ENCODE measurements around the gene LRP6.

The LRP6 gene

GRCh38 chr12:12240662-12241340 lies 26.0 kb downstream of the LRP6 start:
- Mint-ChIP-seq H3K36me3 (ENCODE audit: low read depth) (no peaks in the 10 kb centered on the region), H3K27ac (no peak overlapping the region), H3K27me3 (ENCODE audit: low read depth) (peaks cover 23% of the 10 kb centered on the region), H3K9me3 (no peaks in the 10 kb centered on the region), H3K4me1 (ENCODE audit: low read depth) (no peaks in the 10 kb centered on the region), H3K4me3 (no peak overlapping the region)

DNA sequence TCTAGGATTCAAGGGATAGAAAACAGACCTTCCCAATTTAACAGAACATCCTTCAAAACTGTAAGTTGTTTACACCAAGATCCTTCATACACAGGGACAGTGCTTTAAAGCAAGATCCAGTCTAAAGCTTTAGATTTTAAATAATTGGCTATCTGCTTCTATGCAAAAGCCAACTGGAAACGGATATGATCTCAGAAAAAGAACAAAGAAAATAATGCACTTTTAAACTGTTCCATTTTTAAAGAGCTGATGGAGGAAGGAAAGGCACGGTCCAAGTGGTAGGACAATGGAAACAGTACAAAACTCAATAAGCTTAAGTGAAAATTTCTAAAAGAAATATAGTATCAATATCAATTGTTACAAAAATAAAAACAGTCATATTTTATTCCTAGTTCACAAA lies 27.7 kb downstream of the LRP6 start:
- H3K27me3 Mint-ChIP-seq (ENCODE audit: low read depth) = peaks cover 23% of the 10 kb centered on the region
- H3K27ac Mint-ChIP-seq = no peak overlapping the region
- no peaks in the 10 kb centered on the region for H3K36me3 Mint-ChIP-seq (ENCODE audit: low read depth)
- no peaks in the 10 kb centered on the region for H3K4me1 Mint-ChIP-seq (ENCODE audit: low read depth)
- no peak overlapping the region for H3K4me3 Mint-ChIP-seq
- H3K9me3 Mint-ChIP-seq = no peaks in the 10 kb centered on the region

GRCh38 chr12:12238605-12239004 lies 28.2 kb downstream of the LRP6 start:
- no peak overlapping the region for H3K4me3 Mint-ChIP-seq
- no peaks in the 10 kb centered on the region for H3K4me1 Mint-ChIP-seq (ENCODE audit: low read depth)
- H3K27me3 Mint-ChIP-seq (ENCODE audit: low read depth) = peaks cover 23% of the 10 kb centered on the region
- H3K9me3 Mint-ChIP-seq = no peaks in the 10 kb centered on the region
- H3K27ac Mint-ChIP-seq = no peak overlapping the region
- no peaks in the 10 kb centered on the region for H3K36me3 Mint-ChIP-seq (ENCODE audit: low read depth)

- H3K4me1 Mint-ChIP-seq (ENCODE audit: low read depth) = no peaks in the 10 kb centered on the region
- H3K4me3 Mint-ChIP-seq = no peak overlapping the region
- peaks cover 23% of the 10 kb centered on the region for H3K27me3 Mint-ChIP-seq (ENCODE audit: low read depth)
- no peaks in the 10 kb centered on the region for H3K9me3 Mint-ChIP-seq
- no peaks in the 10 kb centered on the region for H3K36me3 Mint-ChIP-seq (ENCODE audit: low read depth)
- H3K27ac Mint-ChIP-seq = no peak overlapping the region
These were observed 29.9 kb downstream of the LRP6 start for GRCh38 chr12:12236896-12237295.

DNA sequence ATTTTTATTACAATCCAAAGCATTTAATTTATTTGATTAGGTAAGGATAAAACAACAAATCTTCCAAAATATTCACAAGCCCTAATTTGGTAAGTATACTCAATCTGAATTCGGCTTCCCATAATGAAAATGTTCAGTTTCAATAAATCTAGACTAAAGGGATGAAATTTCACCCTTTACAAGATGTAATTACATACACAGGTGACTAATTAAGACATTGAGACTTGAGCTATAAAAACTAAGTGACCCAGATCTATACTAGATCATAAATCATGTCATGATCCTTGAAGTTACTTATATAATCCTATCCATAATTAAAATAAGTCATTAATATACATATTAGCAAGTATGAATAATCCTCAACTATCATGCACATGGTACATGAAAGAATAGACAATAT lies 36.6 kb downstream of the LRP6 start:
- H3K4me3 Mint-ChIP-seq = no peak overlapping the region
- H3K36me3 Mint-ChIP-seq (ENCODE audit: low read depth) = no peaks in the 10 kb centered on the region
- H3K27me3 Mint-ChIP-seq (ENCODE audit: low read depth) = peaks cover 21% of the 10 kb centered on the region
- H3K4me1 Mint-ChIP-seq (ENCODE audit: low read depth) = no peaks in the 10 kb centered on the region
- H3K27ac Mint-ChIP-seq = no peak overlapping the region
- H3K9me3 Mint-ChIP-seq = no peaks in the 10 kb centered on the region

- H3K36me3 Mint-ChIP-seq (ENCODE audit: low read depth) = no peaks in the 10 kb centered on the region
- H3K9me3 Mint-ChIP-seq = no peaks in the 10 kb centered on the region
These were observed 37.2 kb downstream of the LRP6 start for GRCh38 chr12:12229556-12230092.

DNA sequence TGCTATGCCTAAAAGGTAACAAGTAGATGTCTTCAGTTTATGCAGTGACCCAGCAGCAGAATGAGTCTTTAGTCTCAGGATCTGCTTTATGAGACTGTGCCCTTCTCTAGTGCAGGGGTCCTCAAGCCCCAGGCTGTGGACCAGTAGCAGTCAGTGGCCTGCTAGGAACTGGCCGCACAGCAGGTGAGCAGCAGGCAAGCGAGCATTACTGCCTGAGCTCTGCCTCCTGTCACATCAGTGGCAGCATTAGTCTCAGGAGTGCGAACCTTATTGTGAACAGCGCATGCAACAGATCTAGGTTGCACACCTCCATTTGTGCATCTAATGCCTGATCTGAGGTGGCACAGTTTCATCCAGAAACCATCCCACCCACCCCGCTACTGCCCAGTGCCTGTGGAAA lies 38.4 kb downstream of the LRP6 start:
- Mint-ChIP-seq H3K36me3 (ENCODE audit: low read depth) (no peaks in the 10 kb centered on the region), H3K9me3 (no peaks in the 10 kb centered on the region), H3K27ac (no peak overlapping the region), H3K27me3 (ENCODE audit: low read depth) (peaks cover 29% of the 10 kb centered on the region), H3K4me1 (ENCODE audit: low read depth) (peaks cover 2% of the 10 kb centered on the region), H3K4me3 (no peak overlapping the region)

More at GRCh38 chr12:12229556-12230092, 37.2 kb downstream of the LRP6 start:
- Mint-ChIP-seq H3K4me1 (ENCODE audit: low read depth) (no peaks in the 10 kb centered on the region), H3K27ac (no peak overlapping the region), H3K4me3 (no peak overlapping the region), H3K27me3 (ENCODE audit: low read depth) (peaks cover 24% of the 10 kb centered on the region)

- Mint-ChIP-seq H3K36me3 (ENCODE audit: low read depth) (no peaks in the 10 kb centered on the region), H3K9me3 (no peaks in the 10 kb centered on the region), H3K4me1 (ENCODE audit: low read depth) (peaks cover 2% of the 10 kb centered on the region), H3K27me3 (ENCODE audit: low read depth) (peaks cover 29% of the 10 kb centered on the region), H3K27ac (no peak overlapping the region), H3K4me3 (no peak overlapping the region)
These were observed 40.7 kb downstream of the LRP6 start for GRCh38 chr12:12226187-12226586.

GRCh38 chr12:12224240-12224940 lies 42.5 kb downstream of the LRP6 start:
- H3K27ac Mint-ChIP-seq = no peak overlapping the region
- no peak overlapping the region for H3K4me3 Mint-ChIP-seq
- peaks cover 2% of the 10 kb centered on the region for H3K4me1 Mint-ChIP-seq (ENCODE audit: low read depth)
- no peaks in the 10 kb centered on the region for H3K9me3 Mint-ChIP-seq
- no peaks in the 10 kb centered on the region for H3K36me3 Mint-ChIP-seq (ENCODE audit: low read depth)
- H3K27me3 Mint-ChIP-seq (ENCODE audit: low read depth) = peaks cover 34% of the 10 kb centered on the region

DNA sequence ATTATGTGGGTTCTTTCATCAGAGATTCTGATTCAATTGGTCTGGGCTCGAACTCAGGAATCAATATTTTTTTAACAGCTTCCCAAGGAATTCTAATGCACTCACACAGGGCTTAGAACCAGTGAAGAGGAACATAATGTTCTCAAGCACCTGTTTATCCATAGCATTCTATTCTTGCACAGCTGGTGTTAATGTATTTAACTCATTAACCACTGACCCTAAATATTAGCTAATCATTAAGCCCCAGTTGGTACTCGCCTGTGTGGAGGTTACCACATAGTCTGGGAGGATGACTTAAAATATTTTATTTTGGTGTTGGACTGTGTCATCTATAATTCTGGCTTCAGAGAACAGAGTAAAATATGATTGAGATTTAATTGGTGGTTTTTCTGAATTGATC lies 45.3 kb downstream of the LRP6 start:
- no peak overlapping the region for H3K27ac Mint-ChIP-seq
- no peak overlapping the region for H3K4me3 Mint-ChIP-seq
- no peaks in the 10 kb centered on the region for H3K36me3 Mint-ChIP-seq (ENCODE audit: low read depth)
- no peaks in the 10 kb centered on the region for H3K9me3 Mint-ChIP-seq
- H3K27me3 Mint-ChIP-seq (ENCODE audit: low read depth) = peaks cover 40% of the 10 kb centered on the region
- H3K4me1 Mint-ChIP-seq (ENCODE audit: low read depth) = peaks cover 2% of the 10 kb centered on the region

- Mint-ChIP-seq H3K27ac (no peak overlapping the region), H3K9me3 (no peaks in the 10 kb centered on the region), H3K27me3 (ENCODE audit: low read depth) (peaks cover 33% of the 10 kb centered on the region), H3K4me3 (no peak overlapping the region), H3K4me1 (ENCODE audit: low read depth) (peaks cover 6% of the 10 kb centered on the region), H3K36me3 (ENCODE audit: low read depth) (no peaks in the 10 kb centered on the region)
These were observed 47.2 kb downstream of the LRP6 start for GRCh38 chr12:12219664-12220063.

DNA sequence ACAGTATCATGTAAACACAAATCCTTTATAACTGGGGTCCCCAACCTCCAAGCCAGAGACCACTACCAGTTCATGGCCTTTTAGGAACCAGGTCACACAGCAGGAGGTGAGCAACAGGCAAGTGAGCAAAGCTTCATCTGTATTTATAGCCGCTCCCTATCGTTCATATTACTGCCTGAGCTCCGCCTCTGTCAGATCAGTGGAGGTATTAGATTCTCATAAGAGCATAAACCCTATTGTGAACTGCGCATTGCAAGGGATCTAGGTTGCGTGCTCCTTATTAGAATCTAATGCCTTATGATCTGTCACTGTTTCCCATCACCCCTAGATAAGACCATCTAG lies 49.9 kb downstream of the LRP6 start:
- H3K4me3 Mint-ChIP-seq = no peak overlapping the region
- peaks cover 46% of the 10 kb centered on the region for H3K27me3 Mint-ChIP-seq (ENCODE audit: low read depth)
- no peak overlapping the region for H3K27ac Mint-ChIP-seq

DNA sequence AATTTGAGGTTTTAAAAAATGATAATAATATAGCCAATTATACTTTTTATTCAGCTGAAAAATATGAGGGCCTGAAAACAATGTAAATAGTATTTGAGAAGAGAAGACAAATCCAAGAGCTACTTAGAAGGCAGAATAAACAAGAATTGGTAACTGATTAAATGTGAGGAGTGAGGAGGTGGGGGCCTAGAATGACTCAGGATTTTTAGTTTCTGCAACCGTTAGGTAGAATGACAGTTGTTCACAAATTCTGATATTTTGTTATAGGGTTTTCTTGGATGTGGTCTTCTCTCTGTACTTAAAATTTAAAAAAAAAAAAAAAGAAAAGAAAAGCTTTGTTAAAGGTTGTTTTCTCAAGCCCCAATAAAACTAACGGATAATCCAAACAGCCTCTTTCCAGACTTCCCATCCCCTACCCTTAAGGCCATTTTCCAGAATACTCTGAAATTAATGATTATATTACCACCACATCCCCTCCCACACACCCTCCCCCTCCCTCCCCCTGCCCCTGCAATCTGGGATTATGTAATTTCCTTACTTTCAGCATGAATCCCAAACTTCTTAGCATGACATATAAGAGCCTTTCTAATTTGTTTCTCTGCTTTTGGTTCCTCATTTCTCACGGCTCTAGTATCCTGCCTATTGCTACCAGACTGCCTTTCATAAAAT lies 50.4 kb downstream of the LRP6 start:
- peaks cover 46% of the 10 kb centered on the region for H3K27me3 Mint-ChIP-seq (ENCODE audit: low read depth)
- no peaks in the 10 kb centered on the region for H3K9me3 Mint-ChIP-seq
- no peak overlapping the region for H3K27ac Mint-ChIP-seq
- no peaks in the 10 kb centered on the region for H3K36me3 Mint-ChIP-seq (ENCODE audit: low read depth)
- peaks cover 4% of the 10 kb centered on the region for H3K4me1 Mint-ChIP-seq (ENCODE audit: low read depth)
- no peak overlapping the region for H3K4me3 Mint-ChIP-seq

More for the DNA sequence above, 49.9 kb downstream of the LRP6 start:
- no peaks in the 10 kb centered on the region for H3K9me3 Mint-ChIP-seq
- H3K36me3 Mint-ChIP-seq (ENCODE audit: low read depth) = no peaks in the 10 kb centered on the region
- H3K4me1 Mint-ChIP-seq (ENCODE audit: low read depth) = peaks cover 4% of the 10 kb centered on the region

- Mint-ChIP-seq H3K36me3 (ENCODE audit: low read depth) (no peaks in the 10 kb centered on the region), H3K4me3 (no peak overlapping the region), H3K4me1 (ENCODE audit: low read depth) (peaks cover 12% of the 10 kb centered on the region), H3K27me3 (ENCODE audit: low read depth) (peaks cover 50% of the 10 kb centered on the region), H3K9me3 (no peaks in the 10 kb centered on the region), H3K27ac (no peak overlapping the region)
These were observed 52.2 kb downstream of the LRP6 start for GRCh38 chr12:12214635-12215131.

DNA sequence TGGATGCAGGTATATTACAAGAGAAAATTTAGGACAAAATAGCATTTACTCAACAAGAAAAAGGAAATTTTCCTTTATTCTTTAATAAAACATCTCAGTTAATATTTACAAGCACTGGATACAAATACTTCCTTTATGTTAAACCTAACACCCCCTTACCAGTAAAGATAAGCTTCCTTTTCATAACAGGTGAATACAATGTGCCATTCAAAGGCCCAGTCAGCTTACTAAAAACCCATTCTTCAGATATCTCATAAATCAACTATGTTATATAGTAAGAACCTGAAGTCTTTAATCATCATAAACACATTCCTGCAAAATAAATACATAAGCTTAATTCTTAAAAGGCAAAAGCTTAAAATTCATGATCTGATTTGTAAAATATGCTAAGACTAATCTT lies 52.6 kb downstream of the LRP6 start:
- Mint-ChIP-seq H3K27me3 (ENCODE audit: low read depth) (peaks cover 47% of the 10 kb centered on the region), H3K9me3 (no peaks in the 10 kb centered on the region), H3K27ac (no peak overlapping the region), H3K4me1 (ENCODE audit: low read depth) (peaks cover 12% of the 10 kb centered on the region), H3K4me3 (no peak overlapping the region), H3K36me3 (ENCODE audit: low read depth) (no peaks in the 10 kb centered on the region)

All from T-helper 1 cell treated with Interleukin-12 subunit alpha and Interleukin-12 subunit beta and Interleukin-4 antibody, amounts not matched to agents 30 μg/mL and 1 μg/mL, for 36 hours (primary cell).